ENCODE data around the gene MBTPS1.

The MBTPS1 gene

GRCh38 chr16:84049403-84050060 is 67.2 kb downstream of the MBTPS1 start:
- no peak for DNase-seq

- DNase-seq, result no peak
Measured at GRCh38 chr16:84048871-84049270, 67.9 kb downstream of the MBTPS1 start.

- no peak for DNase-seq
Measured at GRCh38 chr16:84048270-84048669, 68.5 kb downstream of the MBTPS1 start.

- DNase-seq, result no peak
Measured at GRCh38 chr16:84047626-84048025, 69.1 kb downstream of the MBTPS1 start.

GRCh38 chr16:84047206-84047605 is 69.5 kb downstream of the MBTPS1 start:
- DNase-seq, result no peak

GRCh38 chr16:84045818-84046470 is 70.8 kb downstream of the MBTPS1 start:
- DNase-seq, result no peak

GRCh38 chr16:84045001-84045817 is 71.5 kb downstream of the MBTPS1 start:
- no peak for DNase-seq

- no peak for DNase-seq
Measured at GRCh38 chr16:84044118-84044488, 72.6 kb downstream of the MBTPS1 start.

GRCh38 chr16:84043486-84044117 is 73.1 kb downstream of the MBTPS1 start:
- DNase-seq, result no peak

- no peak for DNase-seq
Measured at GRCh38 chr16:84042879-84043485, 73.8 kb downstream of the MBTPS1 start.

- DNase-seq, result no peak
Measured at GRCh38 chr16:84042308-84042878, 74.3 kb downstream of the MBTPS1 start, which contains the start of gene SLC38A8. TSS of gene SLC38A8 (minus strand) at chr16:84042795. CDS start at chr16:84042157, 638 bp downstream.

- DNase-seq, result no peak
Measured at GRCh38 chr16:84041881-84042280, 74.9 kb downstream of the MBTPS1 start.

- DNase-seq, result no peak
Measured at GRCh38 chr16:84040823-84041820, 75.6 kb downstream of the MBTPS1 start.

GRCh38 chr16:84040226-84040822 is 76.4 kb downstream of the MBTPS1 start:
- no peak for DNase-seq

GRCh38 chr16:84039696-84040095 is 77.0 kb downstream of the MBTPS1 start:
- no peak for DNase-seq

- no peak for DNase-seq
Measured at GRCh38 chr16:84038469-84038868, 78.3 kb downstream of the MBTPS1 start.

- DNase-seq, result no peak
Measured at GRCh38 chr16:84036982-84037425, 79.7 kb downstream of the MBTPS1 start.

- no peak for DNase-seq
Measured at GRCh38 chr16:84036131-84036530, 80.6 kb downstream of the MBTPS1 start.

GRCh38 chr16:84034516-84034915 is 82.2 kb downstream of the MBTPS1 start:
- DNase-seq, result no peak

Data from activated CD8-positive, alpha-beta memory T cell treated with anti-CD3 and anti-CD28 coated beads for 24 hours (primary cell).